Measurements from ENCODE around the gene SERPINC1.

The SERPINC1 gene

GRCh38 chr1:173876732-173877131 is 40.4 kb downstream of the SERPINC1 start:
- FAIRE-seq (no peak), DNase-seq (ENCODE audit: insufficient read length, low spot score) (no peak)
- TF ChIP-seq, protein P1, sequence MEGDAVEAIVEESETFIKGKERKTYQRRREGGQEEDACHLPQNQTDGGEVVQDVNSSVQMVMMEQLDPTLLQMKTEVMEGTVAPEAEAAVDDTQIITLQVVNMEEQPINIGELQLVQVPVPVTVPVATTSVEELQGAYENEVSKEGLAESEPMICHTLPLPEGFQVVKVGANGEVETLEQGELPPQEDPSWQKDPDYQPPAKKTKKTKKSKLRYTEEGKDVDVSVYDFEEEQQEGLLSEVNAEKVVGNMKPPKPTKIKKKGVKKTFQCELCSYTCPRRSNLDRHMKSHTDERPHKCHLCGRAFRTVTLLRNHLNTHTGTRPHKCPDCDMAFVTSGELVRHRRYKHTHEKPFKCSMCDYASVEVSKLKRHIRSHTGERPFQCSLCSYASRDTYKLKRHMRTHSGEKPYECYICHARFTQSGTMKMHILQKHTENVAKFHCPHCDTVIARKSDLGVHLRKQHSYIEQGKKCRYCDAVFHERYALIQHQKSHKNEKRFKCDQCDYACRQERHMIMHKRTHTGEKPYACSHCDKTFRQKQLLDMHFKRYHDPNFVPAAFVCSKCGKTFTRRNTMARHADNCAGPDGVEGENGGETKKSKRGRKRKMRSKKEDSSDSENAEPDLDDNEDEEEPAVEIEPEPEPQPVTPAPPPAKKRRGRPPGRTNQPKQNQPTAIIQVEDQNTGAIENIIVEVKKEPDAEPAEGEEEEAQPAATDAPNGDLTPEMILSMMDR (IDR thresholded peaks at IDR 0.05; ENCODE audit: insufficient read depth, missing control alignments): no peak

GRCh38 chr1:173871500-173871899 is 45.6 kb downstream of the SERPINC1 start:
- no peak for FAIRE-seq
- TF ChIP-seq, protein P1 (IDR thresholded peaks at IDR 0.05; ENCODE audit: insufficient read depth, missing control alignments): no peak
- DNase-seq (ENCODE audit: insufficient read length, low spot score): no peak

DNA sequence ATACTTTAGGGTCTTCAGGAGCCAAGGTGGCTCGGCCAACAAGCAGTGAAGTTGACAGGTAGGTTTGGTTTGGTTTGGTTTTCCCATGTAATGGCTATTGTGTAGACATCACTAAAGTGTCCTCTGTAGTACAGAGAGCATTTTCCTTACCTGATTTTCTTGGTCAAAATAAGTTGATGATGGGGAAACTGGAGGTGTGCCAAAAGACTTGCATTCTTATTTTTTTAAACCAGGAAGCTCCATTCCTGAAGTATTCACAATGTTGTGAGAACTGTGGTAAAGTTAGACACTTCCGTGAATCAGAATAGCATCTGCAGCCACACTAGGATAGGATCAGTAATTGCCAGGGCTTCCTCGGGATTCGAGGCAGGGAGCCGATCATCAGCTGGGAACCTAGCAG is 46.0 kb downstream of the SERPINC1 start:
- TF ChIP-seq, protein P1 (IDR thresholded peaks at IDR 0.05; ENCODE audit: insufficient read depth, missing control alignments): no peak
- DNase-seq (ENCODE audit: insufficient read length, low spot score) (no peak), FAIRE-seq (no peak)

- DNase-seq (ENCODE audit: insufficient read length, low spot score) (no peak), FAIRE-seq (no peak)
- TF ChIP-seq, protein P1 (IDR thresholded peaks at IDR 0.05; ENCODE audit: insufficient read depth, missing control alignments): no peak
Observed at GRCh38 chr1:173870252-173871075, 46.7 kb downstream of the SERPINC1 start.

- TF ChIP-seq, protein P1 (IDR thresholded peaks at IDR 0.05; ENCODE audit: insufficient read depth, missing control alignments): no peak
- no peak for DNase-seq (ENCODE audit: insufficient read length, low spot score)
- no peak for FAIRE-seq
Observed at GRCh38 chr1:173869021-173869359, 48.1 kb downstream of the SERPINC1 start.

GRCh38 chr1:173868266-173869020 is 48.7 kb downstream of the SERPINC1 start, which contains the start of gene ZBTB37:
TSS of gene ZBTB37 (plus strand) at chr1:173868380. CDS start at chr1:173870226, 1,846 bp downstream.
- TF ChIP-seq, protein P1 (IDR thresholded peaks at IDR 0.05; ENCODE audit: insufficient read depth, missing control alignments): no peak
- peak; percentile 73 for DNase-seq (ENCODE audit: insufficient read length, low spot score)
- FAIRE-seq: no peak
